ENCODE data around the gene IP6K3. TPM values are rescaled to one million over a fixed set of nuclear protein-coding genes. Genes with fewer than 3 reads are reported as not detected.

The IP6K3 gene
- total and polyA plus RNA-seq, 2 donors, result 0.28 to 6.6 TPM

- 98% methylated on average over 14 of the region's 14 CpGs for WGBS
- Histone ChIP-seq H3K27ac (ENCODE audit: low read depth in 1 of 2, low read length in 1 of 2) (no peak overlapping the region), H3K4me3 (ENCODE audit: low read length in 2 of 2) (no peak overlapping the region), H3K4me1 (ENCODE audit: control insufficient read depth in 2 of 2, insufficient read depth in 2 of 2, low read length in 2 of 2) (peaks cover 0 to under 1% of the 10 kb centered on the region in 2 donors), H3K36me3 (ENCODE audit: control insufficient read depth in 2 of 2, insufficient read depth in 2 of 2, low read length in 1 of 2) (peaks cover 97 to 100% of the 10 kb centered on the region in 2 donors), H3K9me3 (ENCODE audit: control insufficient read depth in 2 of 2, insufficient read depth in 1 of 2, low read length in 1 of 2) (no peaks in the 10 kb centered on the region), H3K27me3 (ENCODE audit: control insufficient read depth in 2 of 2, insufficient read depth in 1 of 2, low read length in 1 of 2) (no peaks in the 10 kb centered on the region)
- no peak for DNase-seq (ENCODE audit: low read depth in 6 of 9, low spot score in 9 of 9)
Measured at GRCh38 chr6:33779895-33780294, 33.2 kb upstream of the IP6K3 start.

- Histone ChIP-seq H3K4me1 (ENCODE audit: control insufficient read depth in 2 of 2, insufficient read depth in 2 of 2, low read length in 2 of 2) (no peaks in the 10 kb centered on the region), H3K27me3 (ENCODE audit: control insufficient read depth in 2 of 2, insufficient read depth in 1 of 2, low read length in 1 of 2) (no peaks in the 10 kb centered on the region), H3K27ac (ENCODE audit: low read depth in 1 of 2, low read length in 1 of 2) (no peak overlapping the region), H3K9me3 (ENCODE audit: control insufficient read depth in 2 of 2, insufficient read depth in 1 of 2, low read length in 1 of 2) (no peaks in the 10 kb centered on the region), H3K4me3 (ENCODE audit: low read length in 2 of 2) (no peak overlapping the region), H3K36me3 (ENCODE audit: control insufficient read depth in 2 of 2, insufficient read depth in 2 of 2, low read length in 1 of 2) (peaks cover 96 to 100% of the 10 kb centered on the region in 2 donors)
- no peak for DNase-seq (ENCODE audit: low read depth in 6 of 9, low spot score in 9 of 9)
- WGBS, result 95% methylated on average over 7 of the region's 7 CpGs
Measured at GRCh38 chr6:33779290-33779689, 32.6 kb upstream of the IP6K3 start.

GRCh38 chr6:33778444-33779121 lies 31.9 kb upstream of the IP6K3 start:
- H3K4me3 ChIP-seq (ENCODE audit: low read length in 2 of 2), result no peak overlapping the region
- no peaks in the 10 kb centered on the region for H3K4me1 ChIP-seq (ENCODE audit: control insufficient read depth in 2 of 2, insufficient read depth in 2 of 2, low read length in 2 of 2)
- H3K9me3 ChIP-seq (ENCODE audit: control insufficient read depth in 2 of 2, insufficient read depth in 1 of 2, low read length in 1 of 2), result no peaks in the 10 kb centered on the region
- H3K36me3 ChIP-seq (ENCODE audit: control insufficient read depth in 2 of 2, insufficient read depth in 2 of 2, low read length in 1 of 2), result peaks cover 94 to 97% of the 10 kb centered on the region in 2 donors
- 98% methylated on average over 12 of the region's 12 CpGs for WGBS
- DNase-seq (ENCODE audit: low read depth in 6 of 9, low spot score in 9 of 9), result no peak
- H3K27ac ChIP-seq (ENCODE audit: low read depth in 1 of 2, low read length in 1 of 2), result no peak overlapping the region
- H3K27me3 ChIP-seq (ENCODE audit: control insufficient read depth in 2 of 2, insufficient read depth in 1 of 2, low read length in 1 of 2), result no peaks in the 10 kb centered on the region

GRCh38 chr6:33777398-33778388 lies 31.0 kb upstream of the IP6K3 start:
- H3K27me3 ChIP-seq (ENCODE audit: control insufficient read depth in 2 of 2, insufficient read depth in 1 of 2, low read length in 1 of 2), result no peaks in the 10 kb centered on the region
- peaks cover 94 to 97% of the 10 kb centered on the region in 2 donors for H3K36me3 ChIP-seq (ENCODE audit: control insufficient read depth in 2 of 2, insufficient read depth in 2 of 2, low read length in 1 of 2)
- H3K4me1 ChIP-seq (ENCODE audit: control insufficient read depth in 2 of 2, insufficient read depth in 2 of 2, low read length in 2 of 2), result peaks cover 0 to 3% of the 10 kb centered on the region in 2 donors
- no peak overlapping the region for H3K27ac ChIP-seq (ENCODE audit: low read depth in 1 of 2, low read length in 1 of 2)
- WGBS, result 98% methylated on average over 25 of the region's 25 CpGs
- DNase-seq (ENCODE audit: low read depth in 6 of 9, low spot score in 9 of 9), result no peak
- H3K9me3 ChIP-seq (ENCODE audit: control insufficient read depth in 2 of 2, insufficient read depth in 1 of 2, low read length in 1 of 2), result no peaks in the 10 kb centered on the region
- no peak overlapping the region for H3K4me3 ChIP-seq (ENCODE audit: low read length in 2 of 2)

GRCh38 chr6:33776764-33777163 lies 30.1 kb upstream of the IP6K3 start:
- DNase-seq (ENCODE audit: low read depth in 6 of 9, low spot score in 9 of 9), result no peak
- peaks cover 1 to 12% of the 10 kb centered on the region in 2 donors for H3K4me1 ChIP-seq (ENCODE audit: control insufficient read depth in 2 of 2, insufficient read depth in 2 of 2, low read length in 2 of 2)
- H3K36me3 ChIP-seq (ENCODE audit: control insufficient read depth in 2 of 2, insufficient read depth in 2 of 2, low read length in 1 of 2), result peaks cover 93 to 97% of the 10 kb centered on the region in 2 donors
- no peak overlapping the region for H3K27ac ChIP-seq (ENCODE audit: low read depth in 1 of 2, low read length in 1 of 2)
- 95% methylated on average over 13 of the region's 13 CpGs for WGBS
- no peaks in the 10 kb centered on the region for H3K27me3 ChIP-seq (ENCODE audit: control insufficient read depth in 2 of 2, insufficient read depth in 1 of 2, low read length in 1 of 2)
- H3K4me3 ChIP-seq (ENCODE audit: low read length in 2 of 2), result no peak overlapping the region
- H3K9me3 ChIP-seq (ENCODE audit: control insufficient read depth in 2 of 2, insufficient read depth in 1 of 2, low read length in 1 of 2), result no peaks in the 10 kb centered on the region

- no peak for DNase-seq (ENCODE audit: low read depth in 6 of 9, low spot score in 9 of 9)
- Histone ChIP-seq H3K4me1 (ENCODE audit: control insufficient read depth in 2 of 2, insufficient read depth in 2 of 2, low read length in 2 of 2) (peaks cover 2 to 17% of the 10 kb centered on the region in 2 donors), H3K4me3 (ENCODE audit: low read length in 2 of 2) (no peak overlapping the region), H3K9me3 (ENCODE audit: control insufficient read depth in 2 of 2, insufficient read depth in 1 of 2, low read length in 1 of 2) (no peaks in the 10 kb centered on the region), H3K36me3 (ENCODE audit: control insufficient read depth in 2 of 2, insufficient read depth in 2 of 2, low read length in 1 of 2) (peaks cover 87 to 91% of the 10 kb centered on the region in 2 donors), H3K27me3 (ENCODE audit: control insufficient read depth in 2 of 2, insufficient read depth in 1 of 2, low read length in 1 of 2) (no peaks in the 10 kb centered on the region), H3K27ac (ENCODE audit: low read depth in 1 of 2, low read length in 1 of 2) (no peak overlapping the region)
- WGBS, result 98% methylated on average over 4 of the region's 4 CpGs
Measured at GRCh38 chr6:33776186-33776585, 29.5 kb upstream of the IP6K3 start.

- Histone ChIP-seq H3K27me3 (ENCODE audit: control insufficient read depth in 2 of 2, insufficient read depth in 1 of 2, low read length in 1 of 2) (peaks cover 0 to 8% of the 10 kb centered on the region in 2 donors), H3K36me3 (ENCODE audit: control insufficient read depth in 2 of 2, insufficient read depth in 2 of 2, low read length in 1 of 2) (peaks cover 74 to 77% of the 10 kb centered on the region in 2 donors), H3K4me3 (ENCODE audit: low read length in 2 of 2) (no peak overlapping the region), H3K9me3 (ENCODE audit: control insufficient read depth in 2 of 2, insufficient read depth in 1 of 2, low read length in 1 of 2) (no peaks in the 10 kb centered on the region), H3K4me1 (ENCODE audit: control insufficient read depth in 2 of 2, insufficient read depth in 2 of 2, low read length in 2 of 2) (peaks cover 2 to 29% of the 10 kb centered on the region in 2 donors), H3K27ac (ENCODE audit: low read depth in 1 of 2, low read length in 1 of 2) (no peak overlapping the region)
- no peak for DNase-seq (ENCODE audit: low read depth in 6 of 9, low spot score in 9 of 9)
- 99% methylated on average over 3 of the region's 3 CpGs for WGBS
Measured at GRCh38 chr6:33774774-33775173, 28.1 kb upstream of the IP6K3 start.

- Histone ChIP-seq H3K27me3 (ENCODE audit: control insufficient read depth in 2 of 2, insufficient read depth in 1 of 2, low read length in 1 of 2) (peaks cover 0 to 13% of the 10 kb centered on the region in 2 donors), H3K4me3 (ENCODE audit: low read length in 2 of 2) (no peak overlapping the region), H3K27ac (ENCODE audit: low read depth in 1 of 2, low read length in 1 of 2) (no peak overlapping the region), H3K9me3 (ENCODE audit: control insufficient read depth in 2 of 2, insufficient read depth in 1 of 2, low read length in 1 of 2) (no peaks in the 10 kb centered on the region), H3K4me1 (ENCODE audit: control insufficient read depth in 2 of 2, insufficient read depth in 2 of 2, low read length in 2 of 2) (peaks cover 2 to 32% of the 10 kb centered on the region in 2 donors), H3K36me3 (ENCODE audit: control insufficient read depth in 2 of 2, insufficient read depth in 2 of 2, low read length in 1 of 2) (peaks cover 56 to 59% of the 10 kb centered on the region in 2 donors)
- 83% methylated on average over 6 of the region's 6 CpGs for WGBS
- no peak for DNase-seq (ENCODE audit: low read depth in 6 of 9, low spot score in 9 of 9)
Measured at GRCh38 chr6:33772902-33773472, 26.3 kb upstream of the IP6K3 start.

Data from thymus (tissue), 11 donors.